Stimulated activated CD8-positive, alpha-beta memory T cell treated with anti-CD3 and anti-CD28 coated beads, Interleukin-12 subunit alpha, Interleukin-12 subunit beta, amount 100 ng/mL, for 24 hours (primary cell): ENCODE measurements around the gene VAV3.

Experiments used
- DNase-seq: peaks from one replicate; pipeline ENCODE4 v3.0.0-alpha.2; 2020; ENCODE audit errors: extremely low read depth

VAV3 gene

DNA sequence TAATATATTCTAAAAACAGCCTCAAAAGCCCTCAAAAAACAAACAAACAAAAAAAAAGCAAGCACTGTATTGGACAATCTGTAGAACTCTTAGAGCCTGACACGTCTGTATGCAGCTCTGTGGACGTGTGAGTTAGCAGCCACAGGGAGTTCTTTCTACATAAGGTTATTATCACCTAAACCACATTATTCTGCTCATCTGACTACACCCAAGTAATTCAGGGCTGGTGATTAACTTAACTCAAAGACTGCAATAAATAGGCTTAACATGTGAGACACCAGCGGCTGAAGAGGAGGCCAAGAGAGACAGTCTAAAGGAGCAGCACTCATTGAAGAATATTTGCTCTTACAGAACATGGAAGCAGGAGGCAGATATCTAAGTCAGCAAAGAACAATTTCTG is 316.0 kb downstream of the VAV3 start:
- DNase-seq = no peak

DNA sequence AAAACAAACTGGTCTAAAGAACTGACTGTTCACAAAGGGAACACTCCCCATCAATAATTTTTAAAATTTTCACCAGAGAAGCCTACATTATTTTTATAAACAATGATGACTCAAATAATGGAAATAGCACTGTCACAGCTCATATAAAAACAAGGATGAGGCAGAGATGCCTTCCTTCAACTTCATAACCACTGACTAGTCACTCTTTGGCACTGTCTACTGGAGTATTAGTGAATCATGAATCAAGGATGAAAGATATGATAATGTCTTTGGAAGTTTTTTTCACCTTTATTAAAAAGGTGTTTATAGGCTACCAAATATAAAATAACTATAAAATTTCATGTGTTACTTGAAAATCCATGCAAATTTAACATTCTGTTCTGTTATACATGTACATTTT is 316.9 kb downstream of the VAV3 start:
- DNase-seq = no peak

DNA sequence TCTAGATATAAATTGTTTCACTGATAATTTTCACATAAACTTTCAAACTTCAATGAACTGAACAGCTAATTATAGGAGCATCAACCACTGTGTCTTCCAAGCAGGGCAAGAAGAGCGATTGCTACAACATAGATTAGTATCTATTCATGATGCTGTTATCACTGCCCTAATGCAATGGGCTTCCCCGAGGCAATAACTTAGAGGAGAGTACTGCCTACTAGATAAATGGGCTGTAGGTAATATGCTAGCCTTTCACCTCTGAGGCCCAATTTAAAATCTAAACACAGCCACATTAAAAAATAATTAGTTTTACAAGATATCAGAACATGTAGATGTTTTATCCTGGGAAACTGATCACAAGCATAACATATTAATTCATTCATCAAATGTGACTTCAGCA is 318.0 kb downstream of the VAV3 start:
- no peak for DNase-seq

DNA sequence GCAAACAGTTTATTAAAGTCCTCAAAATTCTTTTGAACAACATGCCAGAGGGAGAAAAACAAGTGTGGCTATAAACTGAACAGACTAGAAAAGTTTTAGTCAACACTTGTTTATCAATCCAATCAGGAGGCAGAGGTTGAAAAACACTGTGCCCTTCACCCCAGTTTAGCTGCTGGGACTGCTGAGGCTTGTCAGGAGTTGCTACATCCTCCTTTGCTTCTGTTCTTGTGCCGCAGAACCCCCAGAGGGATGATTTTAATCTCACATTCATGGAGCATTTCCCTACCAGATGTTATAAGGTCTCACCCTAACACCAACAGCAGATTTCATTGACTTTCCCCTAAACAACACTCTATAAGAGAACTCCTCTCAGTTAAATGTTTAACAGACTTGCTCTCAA is 321.2 kb downstream of the VAV3 start:
- no peak for DNase-seq

DNA sequence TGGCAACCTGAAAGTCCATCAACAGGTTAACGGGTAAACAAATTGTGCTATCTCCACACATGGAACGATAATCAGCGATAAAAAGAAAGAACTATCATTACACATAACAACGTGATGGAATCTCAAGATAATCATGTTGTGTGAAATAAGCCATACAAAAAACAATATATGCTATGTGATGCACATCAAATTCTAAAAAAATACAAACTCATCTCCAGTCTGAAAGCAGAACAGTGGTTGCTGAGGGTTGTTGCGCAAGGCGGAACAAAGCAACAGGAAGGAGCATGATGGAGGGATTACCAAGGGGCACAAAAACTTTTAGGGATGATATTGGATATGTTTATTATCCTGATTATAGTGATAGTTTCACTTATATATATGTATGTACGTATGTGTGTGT is 324.8 kb downstream of the VAV3 start:
- DNase-seq = no peak

DNA sequence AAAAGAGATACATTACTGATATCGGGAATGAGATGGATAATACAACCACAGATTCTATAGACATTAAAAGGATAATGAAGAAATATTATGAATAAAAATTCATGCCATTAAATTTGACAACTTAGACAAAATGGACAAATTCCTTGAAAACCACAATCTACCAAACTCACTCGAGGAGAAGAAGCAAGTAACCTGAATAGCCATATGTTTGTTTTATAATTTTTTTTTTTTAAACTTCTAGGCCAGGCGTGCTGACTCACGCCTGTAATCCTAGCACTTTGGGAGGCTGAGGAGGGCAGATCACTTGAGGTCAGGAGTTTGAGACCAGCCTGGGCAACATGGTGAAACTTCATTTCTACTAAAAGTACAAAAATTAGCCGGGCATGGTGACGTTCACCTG is 327.9 kb downstream of the VAV3 start:
- DNase-seq = no peak

DNA sequence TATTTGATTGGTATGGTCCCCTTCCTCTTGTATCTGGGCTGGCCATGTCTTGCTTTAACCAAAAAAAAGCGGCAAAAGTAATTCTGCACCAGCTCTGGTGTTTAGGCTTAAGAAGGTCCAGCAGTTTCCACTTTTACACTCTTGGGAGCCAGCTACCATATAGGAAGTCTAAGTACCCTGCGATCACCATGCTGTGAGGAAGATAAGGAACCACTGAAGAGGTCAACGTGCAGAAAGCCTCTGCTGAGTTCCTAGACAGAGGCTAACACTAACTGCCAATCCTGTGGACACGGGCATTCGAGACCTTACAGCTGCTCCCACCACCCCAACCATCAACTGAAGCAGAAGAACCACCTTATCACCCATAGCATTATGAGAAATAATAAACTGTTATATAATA is 331.4 kb downstream of the VAV3 start:
- no peak for DNase-seq

DNA sequence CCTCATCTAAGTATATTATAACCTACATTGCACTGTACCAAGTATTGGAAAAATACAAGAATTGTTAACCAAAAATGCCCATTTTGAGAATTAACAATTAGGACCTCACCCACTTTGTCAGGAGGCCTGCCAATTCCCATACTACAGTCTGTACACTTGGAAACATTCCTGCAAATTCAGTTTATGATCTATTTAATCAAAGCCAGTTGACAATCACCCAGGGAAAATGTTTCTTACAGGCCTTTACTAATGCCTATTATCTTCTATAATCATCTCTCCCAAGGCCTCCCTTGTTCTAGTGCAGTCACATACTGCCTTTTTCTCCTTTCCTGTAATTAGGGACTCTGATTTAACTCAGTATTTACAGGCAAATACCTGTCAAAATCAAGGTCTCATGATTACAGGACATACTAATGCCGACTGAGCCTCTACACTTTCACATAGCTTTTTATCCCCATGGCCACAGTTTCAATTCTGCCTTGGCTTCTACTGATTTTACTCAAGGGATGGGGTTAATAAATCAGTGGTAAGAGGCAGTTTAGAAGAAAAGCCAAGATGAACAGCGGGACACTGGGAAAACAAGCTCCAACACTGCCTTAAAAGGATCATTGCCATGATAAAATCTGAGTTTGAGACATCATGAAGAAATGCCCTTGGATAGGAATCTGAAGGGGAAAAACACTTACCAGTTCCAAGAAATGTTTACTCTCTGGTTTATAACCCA is 338.7 kb downstream of the VAV3 start:
- no peak for DNase-seq

DNA sequence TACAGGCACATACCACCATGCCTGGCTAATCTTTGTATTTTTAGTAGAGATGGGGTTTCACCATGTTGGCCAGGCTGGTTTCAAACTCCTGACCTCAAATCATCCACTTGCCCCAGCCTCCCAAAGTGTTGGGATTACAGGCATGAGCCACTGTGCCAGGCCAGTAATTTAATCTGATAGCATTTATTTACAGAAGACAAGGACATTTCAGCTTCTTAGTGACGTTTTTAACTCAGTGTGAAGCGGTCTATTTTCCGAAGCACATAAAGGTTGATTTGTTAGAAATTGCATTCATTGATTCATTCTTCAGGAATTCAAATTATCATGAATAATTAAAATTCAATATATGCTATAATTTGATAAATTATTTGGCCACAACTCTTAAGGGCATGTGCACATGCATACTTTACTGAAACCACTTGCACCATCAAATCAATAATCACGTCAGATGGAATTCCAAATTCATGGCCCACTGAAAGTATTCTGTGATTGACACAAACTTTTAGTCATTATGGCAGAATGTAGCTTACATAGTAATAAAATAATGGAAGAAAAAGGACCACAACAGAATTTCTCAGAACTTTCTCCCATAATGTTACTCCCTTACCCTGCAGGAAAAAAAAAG is 339.5 kb downstream of the VAV3 start:
- no peak for DNase-seq

DNA sequence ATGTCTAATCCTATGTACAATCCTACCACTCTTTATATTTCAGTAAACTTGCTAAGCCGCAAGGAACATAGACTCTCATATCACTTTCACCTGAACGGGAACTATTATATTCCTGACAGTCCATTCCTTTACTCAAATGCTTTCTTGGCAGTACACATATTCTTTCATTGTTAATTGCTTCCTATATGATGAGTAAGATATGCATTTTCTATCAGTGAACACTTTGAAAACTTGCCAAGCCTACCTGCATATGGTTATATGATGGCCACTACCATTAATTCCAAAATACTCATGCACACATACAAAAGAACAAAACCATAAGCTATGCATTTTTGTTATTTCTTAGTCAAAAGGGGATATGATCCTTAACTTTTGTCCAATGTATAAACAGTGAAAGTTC is 341.5 kb downstream of the VAV3 start:
- DNase-seq = no peak

DNA sequence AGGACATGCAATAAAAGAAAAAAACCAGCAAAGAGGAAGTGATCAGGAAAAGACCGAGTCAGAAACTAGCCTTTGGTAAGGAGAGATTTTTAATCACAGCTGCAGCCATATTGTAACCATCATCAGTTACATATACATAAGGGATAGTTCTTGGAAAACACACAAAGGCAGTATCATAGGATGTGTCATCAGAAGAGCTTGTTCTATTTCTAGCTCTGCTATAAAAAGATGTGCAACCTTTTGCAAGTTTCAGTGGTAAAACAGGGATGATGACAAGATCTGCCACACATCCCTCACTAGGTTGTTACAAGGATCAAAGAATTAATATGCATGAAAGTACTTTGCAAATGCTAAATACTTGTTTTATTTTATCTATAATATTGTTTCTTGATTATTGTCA is 342.0 kb downstream of the VAV3 start:
- DNase-seq = no peak

DNA sequence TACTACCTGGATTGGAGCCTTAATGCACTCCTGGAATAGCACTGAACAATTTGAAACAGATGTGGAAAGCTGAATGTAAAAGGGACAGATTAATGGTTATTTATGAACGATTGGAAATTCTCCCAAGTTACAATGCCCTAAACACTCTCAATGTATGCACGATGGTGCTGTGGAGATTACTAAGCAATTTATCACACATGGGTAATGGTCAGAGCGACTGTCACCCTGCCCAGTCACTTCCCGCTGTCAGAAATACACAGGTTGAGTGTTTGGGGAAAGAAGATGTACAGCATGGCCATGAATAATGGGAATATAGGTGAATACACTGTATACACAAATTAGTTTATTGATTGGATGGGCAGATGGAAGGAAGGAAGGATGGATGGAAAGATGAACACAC is 342.4 kb downstream of the VAV3 start:
- no peak for DNase-seq

DNA sequence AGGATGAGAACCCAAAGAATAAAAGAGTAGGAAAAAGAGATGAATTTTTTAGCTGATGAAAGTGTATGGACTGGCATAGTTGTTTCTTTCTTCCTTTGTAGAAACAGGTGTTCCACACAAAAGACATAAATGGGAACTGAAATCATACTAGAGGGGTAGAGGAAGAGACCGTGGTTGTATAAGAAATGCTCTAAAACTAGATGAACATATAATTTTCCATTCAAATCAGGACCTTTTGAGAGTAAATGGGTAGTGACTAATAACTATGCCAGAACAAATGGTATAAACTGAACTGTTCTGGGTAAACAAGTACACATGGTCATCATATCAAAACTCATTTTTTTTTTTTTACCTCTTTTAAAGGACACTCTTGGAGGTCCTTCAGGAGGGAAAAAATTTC is 344.2 kb downstream of the VAV3 start:
- no peak for DNase-seq

DNA sequence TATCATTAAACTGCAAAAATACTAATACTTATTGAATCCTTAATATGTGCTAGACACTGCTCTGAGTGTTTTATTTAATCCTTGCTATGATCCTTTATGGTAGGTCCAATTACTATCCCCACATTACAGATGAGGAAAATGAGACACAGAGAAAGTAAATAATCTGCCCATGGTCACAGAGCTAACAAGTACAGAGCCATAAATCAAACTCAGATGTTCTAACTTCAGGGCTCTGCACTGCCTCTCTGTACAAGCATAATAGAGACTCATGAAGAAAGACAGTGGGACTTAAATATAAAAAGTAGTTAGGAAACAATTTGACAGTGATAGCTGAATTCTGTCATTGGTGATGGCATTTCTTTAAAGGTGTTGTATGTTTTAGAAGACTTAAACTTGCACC is 346.4 kb downstream of the VAV3 start:
- DNase-seq = no peak

DNA sequence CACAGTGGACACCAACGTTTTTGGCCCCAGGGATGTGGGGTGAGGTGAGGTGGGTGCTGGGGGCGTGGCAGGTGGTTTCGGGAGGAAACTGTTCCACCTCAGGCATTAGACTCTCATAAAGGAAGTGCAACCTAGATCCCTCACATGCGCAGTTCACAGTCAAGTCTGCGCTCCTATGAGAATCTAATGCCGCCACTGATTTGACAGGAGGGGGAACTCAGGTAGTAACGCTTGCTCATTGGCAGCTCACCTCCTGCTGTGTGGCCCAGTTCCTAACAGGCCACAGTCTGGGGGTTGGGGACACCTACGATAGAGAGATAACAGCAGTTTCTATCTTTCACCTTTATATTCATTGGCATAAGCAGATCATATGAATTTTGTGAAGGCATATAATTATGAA is 347.1 kb downstream of the VAV3 start:
- no peak for DNase-seq

DNA sequence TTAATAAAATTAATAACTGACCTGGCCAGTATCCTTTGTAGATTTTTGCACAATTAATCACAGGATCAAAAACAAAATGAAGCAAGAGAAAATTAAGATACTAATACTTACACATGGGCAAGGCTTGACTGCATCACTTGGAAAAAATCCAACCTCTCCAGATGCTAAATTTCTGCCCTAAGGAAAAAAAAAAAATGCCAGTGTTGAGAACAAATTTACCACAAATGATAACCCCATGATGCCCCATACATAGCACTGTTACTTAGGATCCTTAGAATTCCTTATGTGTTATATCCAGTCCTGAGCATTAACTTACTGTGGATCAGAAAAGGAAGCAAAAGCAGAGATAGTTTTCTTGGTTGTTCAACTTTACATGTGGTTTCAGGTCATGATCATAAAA is 347.5 kb downstream of the VAV3 start:
- no peak for DNase-seq

DNA sequence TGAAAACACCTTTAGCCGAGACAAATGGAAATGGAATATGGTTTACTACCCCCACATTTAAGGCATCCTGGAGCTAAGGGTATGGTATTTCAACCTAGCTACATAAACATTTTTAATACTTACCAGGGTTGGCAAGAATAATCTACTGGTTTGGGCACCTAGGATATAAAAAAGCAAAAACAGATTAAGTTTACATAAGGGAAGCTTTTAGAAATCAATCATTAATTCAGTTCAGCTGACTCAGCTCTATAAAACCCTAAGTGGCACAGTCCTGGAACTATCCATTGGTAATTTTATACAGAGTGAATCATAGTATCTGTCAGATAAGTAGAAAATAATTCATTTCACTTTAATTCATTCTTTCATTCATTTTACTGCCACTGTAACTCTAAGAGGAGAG is 355.2 kb downstream of the VAV3 start:
- DNase-seq = no peak

DNA sequence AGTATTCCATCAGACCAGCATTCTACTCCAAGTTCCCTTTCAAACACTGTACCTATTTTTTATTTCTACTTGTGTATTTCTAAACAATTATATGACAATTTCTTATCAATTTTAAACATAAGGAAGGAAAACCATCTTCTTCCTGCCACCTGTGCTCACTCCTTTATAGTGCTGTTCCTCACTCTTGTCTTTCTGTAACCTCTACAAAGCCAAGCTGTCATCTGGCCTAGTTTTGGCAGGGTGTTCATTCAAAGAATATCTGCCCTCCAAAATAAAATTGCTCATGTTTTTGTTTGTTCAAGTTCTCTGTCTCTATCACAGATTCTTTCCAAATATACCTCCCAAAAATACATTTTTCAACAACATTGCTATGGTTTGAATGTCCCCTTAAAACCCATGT is 360.2 kb downstream of the VAV3 start:
- DNase-seq = no peak

DNA sequence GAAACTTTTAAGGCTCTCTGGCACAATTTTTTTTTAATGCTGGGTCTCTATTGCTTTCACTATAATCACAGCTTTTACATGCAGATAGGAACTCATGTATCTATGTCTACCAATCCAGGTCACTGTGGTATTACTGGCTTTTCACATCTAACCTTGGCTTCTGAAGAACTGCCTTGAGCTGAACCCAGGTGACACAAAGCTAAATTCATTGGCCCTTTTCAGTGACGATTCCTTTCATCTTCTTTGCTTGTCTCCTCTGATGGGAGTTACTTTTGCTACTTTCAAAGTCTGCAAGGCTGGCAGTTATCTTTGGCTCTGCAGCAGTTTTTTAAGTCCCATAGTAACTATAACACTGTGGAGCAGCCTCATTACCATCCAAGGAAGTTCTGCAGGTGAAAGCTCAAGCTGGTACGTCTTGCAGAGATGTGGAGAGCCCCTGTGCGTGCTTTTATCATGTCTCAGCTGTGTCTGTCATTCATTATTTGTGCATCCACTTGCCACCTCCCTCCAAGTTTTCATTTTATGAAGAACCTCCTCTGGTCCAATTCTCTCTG is 364.3 kb downstream of the VAV3 start:
- no peak for DNase-seq

DNA sequence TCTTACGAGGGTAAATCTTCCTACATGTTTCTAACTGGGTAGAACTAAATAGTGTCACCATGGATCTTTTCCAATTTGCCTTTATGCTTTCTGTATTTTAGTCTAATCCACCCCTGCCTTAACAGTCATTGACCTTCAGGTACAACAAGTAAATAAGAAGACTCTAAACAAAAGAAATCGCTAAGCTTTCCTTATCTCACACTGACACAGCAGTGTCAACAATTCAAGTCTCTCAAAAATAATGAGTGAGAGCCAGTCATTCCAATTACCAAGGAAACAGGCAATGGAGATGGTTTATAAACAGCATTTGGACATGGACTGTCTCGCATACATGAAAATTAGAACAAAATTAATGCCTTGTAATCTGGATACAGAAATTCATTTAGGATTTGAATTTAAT is 365.8 kb downstream of the VAV3 start:
- no peak for DNase-seq

DNA sequence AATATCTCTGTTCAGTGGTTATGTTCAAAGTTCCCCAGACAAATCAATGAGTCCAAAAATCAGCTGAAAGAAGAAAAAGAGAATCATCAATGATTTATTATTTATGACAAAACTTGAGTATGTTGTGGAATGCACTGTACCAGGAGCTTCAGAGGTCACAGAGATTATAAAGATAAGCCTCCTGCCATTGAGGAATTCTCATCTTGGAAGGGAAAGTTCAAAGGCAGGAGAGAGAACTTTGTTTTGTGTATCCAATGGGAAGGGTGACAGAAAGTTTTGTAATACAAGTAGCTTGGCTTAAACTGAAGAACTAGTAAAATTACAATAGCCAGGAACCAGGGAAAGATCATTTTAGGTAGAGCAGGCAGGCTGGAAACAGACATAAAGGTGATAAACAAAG is 367.7 kb downstream of the VAV3 start:
- no peak for DNase-seq

DNA sequence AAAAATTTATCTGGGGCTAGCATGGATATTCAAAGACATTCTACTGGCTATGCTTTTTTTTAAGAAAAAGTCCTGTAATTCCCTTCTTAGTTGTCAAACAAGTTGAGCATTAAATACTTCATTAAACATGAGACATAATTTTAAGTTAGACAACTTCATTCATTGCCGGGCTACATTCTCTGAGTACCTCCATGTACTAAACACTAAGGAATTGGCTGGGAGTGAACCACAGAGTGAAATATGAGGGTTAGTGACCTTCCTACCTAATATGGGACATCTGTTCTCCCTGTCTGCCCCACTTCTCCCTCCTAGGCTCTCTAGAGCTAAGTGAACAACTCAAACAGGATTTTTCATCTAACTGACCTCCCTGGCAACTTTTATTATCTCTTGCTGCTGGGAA is 370.4 kb downstream of the VAV3 start:
- no peak for DNase-seq

DNA sequence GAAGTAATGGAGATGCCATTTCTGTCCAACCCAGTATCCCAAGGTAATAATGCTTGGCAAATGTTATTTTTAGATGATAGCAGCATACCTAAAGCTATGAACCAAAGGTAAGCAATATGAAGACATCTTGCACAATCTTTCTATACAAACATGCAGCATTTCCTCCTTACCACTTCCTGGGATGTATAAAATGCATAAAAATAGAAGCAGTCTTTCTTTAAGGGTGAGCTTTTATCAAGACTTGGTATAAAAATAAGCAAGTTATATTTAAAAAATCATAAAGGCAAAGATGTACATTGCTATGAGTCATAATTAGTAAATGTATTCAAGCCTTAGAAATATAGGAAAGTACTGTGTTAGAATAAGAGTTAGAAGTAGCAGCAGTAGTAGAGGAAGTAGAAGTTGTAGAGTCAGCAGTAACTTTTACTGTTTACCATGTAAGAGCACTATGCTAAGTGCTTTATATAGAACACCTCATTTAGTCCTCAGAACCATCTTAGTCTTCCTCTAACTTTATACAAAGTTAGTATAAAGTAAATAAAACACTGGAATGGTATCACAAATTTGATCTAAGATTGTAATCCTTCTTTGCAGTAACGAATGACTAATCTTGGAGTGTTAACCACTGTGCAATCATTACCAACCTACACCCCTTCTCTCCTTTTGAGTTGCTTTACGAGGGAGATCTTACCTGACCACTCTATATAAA is 371.3 kb downstream of the VAV3 start:
- no peak for DNase-seq
